Keratinocyte (primary cell): Measurements from ENCODE around the gene TMEM186. TPM values are rescaled to one million over a fixed set of nuclear protein-coding genes. Genes with fewer than 3 reads are reported as not detected.

Experiments used
- DNase-seq: peaks from one replicate; pipeline ENCODE4 v3.0.0-alpha.2; 2011; ENCODE audit warnings: low read depth, missing footprints, low spot score
- FAIRE-seq: peaks from 2 replicates; lab custom pipeline; 2011; peaks lifted over from hg19 to GRCh38; lab: Jason Lieb, UNC
- H2AFZ ChIP-seq: 2 replicates; pipeline ENCODE4 v1.6.0; 2012; ENCODE audit warnings: low read length, control low read depth, inconsistent platforms; ENCODE audit not compliant: control insufficient read depth
- H3K27ac ChIP-seq: 2 replicates; pipeline ENCODE4 v1.5.1; 2011; ENCODE audit warnings: low read length; ENCODE audit not compliant: control insufficient read depth, insufficient read depth
- H3K27me3 ChIP-seq: 3 replicates; pipeline ENCODE4 v1.6.0; 2011; ENCODE audit warnings: low read length; ENCODE audit not compliant: control insufficient read depth, insufficient read depth; ENCODE audit errors: extremely low read depth
- H3K36me3 ChIP-seq, 2 experiments: 2 replicates in 1 of 2; 3 replicates in 1 of 2; pipeline ENCODE4 v1.5.1; 2011; ENCODE audit warnings: low read length in 2 of 2, mild to moderate bottlenecking in 1 of 2; ENCODE audit not compliant: control insufficient read depth in 2 of 2, insufficient read depth in 2 of 2; ENCODE audit errors: extremely low read depth in 1 of 2
- H3K4me1 ChIP-seq: 3 replicates; pipeline ENCODE4 v1.5.1; 2011; ENCODE audit warnings: low read length; ENCODE audit not compliant: control insufficient read depth, insufficient read depth; ENCODE audit errors: extremely low read depth
- H3K4me2 ChIP-seq: 3 replicates; pipeline ENCODE4 v1.6.0; 2011; ENCODE audit warnings: low read depth, low read length; ENCODE audit not compliant: control insufficient read depth, insufficient read depth; ENCODE audit errors: extremely low read depth
- H3K4me3 ChIP-seq, 3 experiments: fragments of 200-600 bp in 1 of 3; sonication (generic) in 1 of 3; 2 replicates in 2 of 3; 3 replicates in 1 of 3; pipeline ENCODE4 v1.5.1; 2011 to 2016; ENCODE audit warnings: low read length in 3 of 3, mild to moderate bottlenecking in 3 of 3, control low read depth in 2 of 3, inconsistent platforms in 1 of 3, low read depth in 1 of 3, mixed read lengths in 1 of 3, mixed run types in 1 of 3, moderate library complexity in 1 of 3; ENCODE audit not compliant: control insufficient read depth in 2 of 3, insufficient read depth in 2 of 3; ENCODE audit errors: extremely low read depth in 1 of 3
- H3K79me2 ChIP-seq: 2 replicates; pipeline ENCODE4 v1.6.0; 2012; ENCODE audit warnings: low read length; ENCODE audit not compliant: control insufficient read depth, insufficient read depth
- H3K9ac ChIP-seq: 3 replicates; pipeline ENCODE4 v1.6.0; 2011; ENCODE audit warnings: low read length; ENCODE audit not compliant: control insufficient read depth, insufficient read depth; ENCODE audit errors: extremely low read depth
- H3K9me1 ChIP-seq: 3 replicates; pipeline ENCODE4 v1.6.0; 2011; ENCODE audit warnings: low read length; ENCODE audit not compliant: control insufficient read depth, insufficient read depth; ENCODE audit errors: extremely low read depth
- H3K9me3 ChIP-seq: 2 replicates; pipeline ENCODE4 v1.5.1; 2012; ENCODE audit warnings: low read depth, low read length; ENCODE audit not compliant: control insufficient read depth
- H4K20me1 ChIP-seq: 3 replicates; pipeline ENCODE4 v1.6.0; 2011; ENCODE audit warnings: low read length; ENCODE audit not compliant: control insufficient read depth, insufficient read depth; ENCODE audit errors: extremely low read depth
- CTCF ChIP-seq, 3 experiments: IDR thresholded peaks in 1 of 3; conservative IDR thresholded peaks in 1 of 3; optimal IDR thresholded peaks in 1 of 3; 2 replicates in 2 of 3; 3 replicates in 1 of 3; pipeline versions ENCODE3 to v1.5.1; 2011; ENCODE audit warnings: low read length in 3 of 3, mild to moderate bottlenecking in 3 of 3, moderate library complexity in 2 of 3, control low read depth in 1 of 3, inconsistent platforms in 1 of 3; ENCODE audit not compliant: insufficient read depth in 2 of 3; ENCODE audit errors: extremely low read depth in 1 of 3
- EZH2 ChIP-seq: IDR thresholded peaks from one replicate; pipeline ENCODE4 v1.6.1; 2012; ENCODE audit warnings: inconsistent platforms, mild to moderate bottlenecking, low read length, moderate library complexity
- dilution Hi-C: fragments of 300-500 bp; cut with MboI; formaldehyde crosslinking; loops from one replicate; pipeline ENCODE4 v1.7.0; 2020; ENCODE audit warnings: low sequenced_read_pairs; ENCODE audit not compliant: extremely low pct_ligation_motif_present
- polyA plus RNA-seq, 5 experiments: library from polyadenylated mRNA; depleted of rRNA in 3 of 5; stranded (reverse) in 3 of 5; stranded (forward) in 1 of 5; unstranded in 1 of 5; fragments of >200 nt; gene quantifications; 1 replicate in 1 of 5; 2 replicates in 3 of 5; 3 replicates in 1 of 5; pipeline versions ENCODE4 v1.2.1 to v1.2.3, GENCODE V29; 2011 to 2012; ENCODE audit warnings: missing spikeins in 2 of 5, low read depth in 1 of 5, low replicate concordance in 1 of 5

The TMEM186 gene
- polyA plus RNA-seq, 1 donor (not counting 4 experiments of a cell fraction or from before 2014, with no cell fraction given) = 8.1 TPM

- Histone ChIP-seq H3K27ac (no peak overlapping the region), H2AFZ (no peak overlapping the region), H3K79me2 (no peaks in the 10 kb centered on the region), H3K27me3 (no peaks in the 10 kb centered on the region), H3K4me1 (peaks cover 8% of the 10 kb centered on the region), H3K36me3 (peaks cover 0 to 6% of the 10 kb centered on the region in 2 experiments), H3K4me3 (no peak overlapping the region), H3K9me3 (no peaks in the 10 kb centered on the region), H4K20me1 (no peaks in the 10 kb centered on the region), H3K4me2 (no peak overlapping the region), H3K9me1 (no peaks in the 10 kb centered on the region), H3K9ac (no peak overlapping the region)
- DNase-seq (no peak), FAIRE-seq (no peak)
- dilution Hi-C loops = no loop called here
- TF ChIP-seq CTCF (optimal IDR thresholded peaks at IDR 0.05 in 1 of 3, IDR thresholded peaks at IDR 0.05 in 1 of 3, conservative IDR thresholded peaks at IDR 0.05 in 1 of 3; ENCODE audit: extremely low read depth in 1 of 3, insufficient read depth in 2 of 3, low read length in 3 of 3) = no peak
Measured at GRCh38 chr16:8756755-8757154, 40.7 kb downstream of the TMEM186 start.

- Histone ChIP-seq H3K9me1 (no peaks in the 10 kb centered on the region), H3K27me3 (no peaks in the 10 kb centered on the region), H3K4me2 (no peak overlapping the region), H4K20me1 (no peaks in the 10 kb centered on the region), H3K79me2 (no peaks in the 10 kb centered on the region), H3K27ac (no peak overlapping the region), H3K4me3 (no peak overlapping the region), H2AFZ (no peak overlapping the region), H3K9ac (no peak overlapping the region), H3K9me3 (no peaks in the 10 kb centered on the region), H3K36me3 (peaks cover 0 to 8% of the 10 kb centered on the region in 2 experiments), H3K4me1 (peaks cover 12% of the 10 kb centered on the region)
- dilution Hi-C loops = no loop called here
- FAIRE-seq = no peak
- no peak for DNase-seq
- no peak for TF ChIP-seq EZH2
- TF ChIP-seq CTCF (optimal IDR thresholded peaks at IDR 0.05 in 1 of 3, IDR thresholded peaks at IDR 0.05 in 1 of 3, conservative IDR thresholded peaks at IDR 0.05 in 1 of 3; ENCODE audit: extremely low read depth in 1 of 3, insufficient read depth in 2 of 3, low read length in 3 of 3) = no peak
Measured at GRCh38 chr16:8753416-8754054, 43.9 kb downstream of the TMEM186 start.
